Measurements from ENCODE around the gene FKRP. TPM values are rescaled to one million over a fixed set of nuclear protein-coding genes. Genes with fewer than 3 reads are reported as not detected.

FKRP gene
- total RNA-seq, 1 experiment from 2014 or later, result 19.4 TPM

- intact Hi-C loops (cut with micrococcal nuclease), result loop anchor here (5.0 kb wide), 1 partner anchor 45 kb away; no protein-coding TSS in a partner anchor
- Histone ChIP-seq H3K36me3 (ENCODE audit: control insufficient read depth in 1 of 2, insufficient read depth in 2 of 2, low read length in 2 of 2) (peaks cover 14 to 33% of the 10 kb centered on the region in 2 experiments; a peak in 3 of 4 replicates), H3K79me2 (ENCODE audit: insufficient read depth, low read length) (peaks cover 64% of the 10 kb centered on the region), H3K4me3 (replicated peaks in 1 of 2; ENCODE audit: low read depth in 1 of 2, low read length in 2 of 2) (peak overlapping the region; percentile 93 to 96), H3K4me1 (ENCODE audit: control insufficient read depth in 1 of 2, insufficient read depth in 2 of 2, low read length in 2 of 2) (peaks cover 32 to 52% of the 10 kb centered on the region in 2 experiments), H3K27me3 (ENCODE audit: insufficient read depth, low read length) (no peaks in the 10 kb centered on the region), H3K4me2 (ENCODE audit: low read length) (peak overlapping the region; percentile 77), H2AFZ (ENCODE audit: low read depth, low read length, poor library complexity, severe bottlenecking) (no peak overlapping the region), H3K9me2 (ENCODE audit: insufficient read depth) (no peaks in the 10 kb centered on the region), H3K9me3 (ENCODE audit: control insufficient read depth in 1 of 2, insufficient read depth in 1 of 2, low read depth in 1 of 2, low read length in 2 of 2) (no peaks in the 10 kb centered on the region), H4K20me1 (ENCODE audit: insufficient read depth) (peaks cover 4% of the 10 kb centered on the region; the same call in 1 of the 2 replicates), H3K9ac (ENCODE audit: low read length) (peak overlapping the region; percentile 92), H3K27ac (ENCODE audit: low read depth, low read length) (peak overlapping the region; percentile 91)
- RAD21 ChIA-PET (ENCODE audit: low non-redundant PET in 1 of 2, low total read pairs in 2 of 2, uncharacterized antibody in 2 of 2, unreplicated experiment in 2 of 2), result no interaction called here
- POLR2A ChIA-PET, result interaction anchor here (3.3 to 3.4 kb wide), 2 partner anchors 24 to 43 kb away, joined by 25 to 26 read pairs; no protein-coding TSS in a partner anchor
- DNase-seq (ENCODE audit: low read depth, low spot score), result no peak
- no peak for ATAC-seq
- BruUV-seq (replicated peaks), result no TSS peak
- TF ChIP-seq CEBPB (IDR thresholded peaks at IDR 0.05; ENCODE audit: low read depth), result no peak
- no peak for TF ChIP-seq RAD21 (IDR thresholded peaks at IDR 0.05; ENCODE audit: low read depth)
- TF ChIP-seq MAX (IDR thresholded peaks at IDR 0.05), result peak; percentile 22; the same call in 1 of the 2 replicates
- CTCF ChIA-PET, result no interaction called here
These were observed 41.1 kb downstream of the FKRP start for GRCh38 chr19:46787040-46787330.

GRCh38 chr19:46787331-46788261, 41.7 kb downstream of the FKRP start:
- Histone ChIP-seq H3K4me3 (replicated peaks in 1 of 2; ENCODE audit: low read depth in 1 of 2, low read length in 2 of 2) (peak overlapping the region; percentile 93 to 96), H3K36me3 (ENCODE audit: control insufficient read depth in 1 of 2, insufficient read depth in 2 of 2, low read length in 2 of 2) (peaks cover 9 to 28% of the 10 kb centered on the region in 2 experiments; a peak in 3 of 4 replicates), H3K9me3 (ENCODE audit: control insufficient read depth in 1 of 2, insufficient read depth in 1 of 2, low read depth in 1 of 2, low read length in 2 of 2) (no peaks in the 10 kb centered on the region), H3K27me3 (ENCODE audit: insufficient read depth, low read length) (no peaks in the 10 kb centered on the region), H3K9ac (ENCODE audit: low read length) (peak overlapping the region; percentile 92), H3K4me1 (ENCODE audit: control insufficient read depth in 1 of 2, insufficient read depth in 2 of 2, low read length in 2 of 2) (peaks cover 35 to 54% of the 10 kb centered on the region in 2 experiments), H3K9me2 (ENCODE audit: insufficient read depth) (no peaks in the 10 kb centered on the region), H3K27ac (ENCODE audit: low read depth, low read length) (peak overlapping the region; percentile 91), H2AFZ (ENCODE audit: low read depth, low read length, poor library complexity, severe bottlenecking) (no peak overlapping the region), H4K20me1 (ENCODE audit: insufficient read depth) (peaks cover 4% of the 10 kb centered on the region; the same call in 1 of the 2 replicates), H3K79me2 (ENCODE audit: insufficient read depth, low read length) (peaks cover 58% of the 10 kb centered on the region), H3K4me2 (ENCODE audit: low read length) (peak overlapping the region; percentile 77)
- ChIA-PET POLR2A (interaction anchor here (0.6 to 3.4 kb wide), 10 partner anchors 9 to 59 kb away, joined by 3 to 26 read pairs (median 4); no protein-coding TSS in a partner anchor), CTCF (interaction anchor here (0.6 kb wide), 1 partner anchor 42 kb away, joined by 3 read pairs; no protein-coding TSS in a partner anchor), RAD21 (ENCODE audit: low non-redundant PET in 1 of 2, low total read pairs in 2 of 2, uncharacterized antibody in 2 of 2, unreplicated experiment in 2 of 2) (interaction anchor here in 1 of 2 experiments (0.7 kb wide), 1 partner anchor 43 kb away, joined by 4 read pairs; no protein-coding TSS in a partner anchor)
- BruUV-seq (replicated peaks), result TSS peak; percentile 68
- DNase-seq (ENCODE audit: low read depth, low spot score) (no peak), ATAC-seq (peak; percentile 12)
- TF ChIP-seq POLR2A (IDR thresholded peaks at IDR 0.05; ENCODE audit: borderline replicate concordance, extremely low read depth, insufficient read depth, insufficient read length), result peak; percentile 45
- TF ChIP-seq, protein P1, sequence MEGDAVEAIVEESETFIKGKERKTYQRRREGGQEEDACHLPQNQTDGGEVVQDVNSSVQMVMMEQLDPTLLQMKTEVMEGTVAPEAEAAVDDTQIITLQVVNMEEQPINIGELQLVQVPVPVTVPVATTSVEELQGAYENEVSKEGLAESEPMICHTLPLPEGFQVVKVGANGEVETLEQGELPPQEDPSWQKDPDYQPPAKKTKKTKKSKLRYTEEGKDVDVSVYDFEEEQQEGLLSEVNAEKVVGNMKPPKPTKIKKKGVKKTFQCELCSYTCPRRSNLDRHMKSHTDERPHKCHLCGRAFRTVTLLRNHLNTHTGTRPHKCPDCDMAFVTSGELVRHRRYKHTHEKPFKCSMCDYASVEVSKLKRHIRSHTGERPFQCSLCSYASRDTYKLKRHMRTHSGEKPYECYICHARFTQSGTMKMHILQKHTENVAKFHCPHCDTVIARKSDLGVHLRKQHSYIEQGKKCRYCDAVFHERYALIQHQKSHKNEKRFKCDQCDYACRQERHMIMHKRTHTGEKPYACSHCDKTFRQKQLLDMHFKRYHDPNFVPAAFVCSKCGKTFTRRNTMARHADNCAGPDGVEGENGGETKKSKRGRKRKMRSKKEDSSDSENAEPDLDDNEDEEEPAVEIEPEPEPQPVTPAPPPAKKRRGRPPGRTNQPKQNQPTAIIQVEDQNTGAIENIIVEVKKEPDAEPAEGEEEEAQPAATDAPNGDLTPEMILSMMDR (IDR thresholded peaks at IDR 0.05 in 2 of 3, conservative IDR thresholded peaks at IDR 0.05 in 1 of 3; ENCODE audit: borderline replicate concordance in 1 of 3, insufficient read depth in 1 of 3, low read depth in 2 of 3, low read length in 2 of 3), result no peak
- intact Hi-C loops (cut with micrococcal nuclease), result loop anchor here (5.0 kb wide), 1 partner anchor 45 kb away; no protein-coding TSS in a partner anchor
